HG03565 (cell line): ENCODE results near the gene MINDY3.

Experiments
- ATAC-seq: cut with Tn5 transposase; IDR thresholded peaks from one replicate; pipeline ENCODE4 v1.9.1; 2021; ENCODE audit warnings: mild to moderate bottlenecking, moderate library complexity; ENCODE audit not compliant: unreplicated experiment

Gene MINDY3

GRCh38 chr10:15739254-15739970 is 120.9 kb downstream of the MINDY3 start:
- no peak for ATAC-seq

DNA sequence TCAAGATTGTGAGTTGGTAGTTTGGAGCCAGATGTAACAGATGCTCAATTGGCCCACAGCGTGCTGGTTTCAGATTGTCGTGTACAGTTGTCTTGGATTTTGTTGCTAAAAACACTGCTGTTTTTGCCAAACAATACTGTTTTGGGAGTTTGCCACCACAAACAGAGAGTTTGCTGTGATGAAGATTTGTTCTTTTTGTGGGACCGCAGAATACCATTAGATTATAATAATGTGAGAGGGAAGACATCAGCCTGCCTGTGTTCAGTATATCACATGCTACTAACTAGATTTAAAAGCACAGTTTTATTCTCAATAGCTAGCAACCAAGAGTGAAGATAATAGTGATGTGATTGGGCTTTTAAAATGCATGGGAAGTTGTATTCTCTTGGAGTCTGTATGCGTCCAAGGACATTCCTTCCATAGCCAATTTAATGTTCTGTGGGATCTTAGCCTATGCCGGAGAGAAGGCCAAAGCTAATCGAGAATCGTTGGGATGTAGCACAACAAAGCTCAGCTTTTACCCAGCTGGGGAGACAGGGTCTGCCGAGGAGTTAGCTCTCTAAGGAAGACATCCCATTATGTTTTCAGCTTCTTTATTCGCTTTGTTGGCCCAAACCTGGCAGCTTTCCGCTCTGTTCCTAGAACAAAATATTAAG is 121.9 kb downstream of the MINDY3 start:
- ATAC-seq: no peak

GRCh38 chr10:15737656-15738055 is 122.7 kb downstream of the MINDY3 start:
- ATAC-seq: no peak

DNA sequence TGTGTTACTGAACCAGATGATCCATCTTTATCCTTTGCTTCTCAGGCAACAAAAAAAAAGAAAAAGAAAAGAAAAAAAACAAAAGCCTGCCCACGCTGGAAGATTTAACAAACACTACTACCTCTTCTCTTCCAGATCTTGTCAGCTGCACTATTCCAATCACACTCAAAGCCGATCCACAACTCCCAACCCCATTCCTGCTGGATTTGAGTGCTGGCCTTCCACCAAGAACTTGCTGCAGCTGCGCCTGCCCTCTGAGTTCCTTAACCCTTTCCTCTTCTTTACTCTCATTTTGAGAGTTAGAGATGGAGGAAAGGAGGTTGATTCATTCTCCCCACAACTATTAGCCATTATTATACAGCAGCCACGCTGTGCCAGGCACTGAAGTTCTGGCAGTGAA is 124.5 kb downstream of the MINDY3 start:
- no peak for ATAC-seq

GRCh38 chr10:15730341-15730740 is 130.0 kb downstream of the MINDY3 start:
- no peak for ATAC-seq

DNA sequence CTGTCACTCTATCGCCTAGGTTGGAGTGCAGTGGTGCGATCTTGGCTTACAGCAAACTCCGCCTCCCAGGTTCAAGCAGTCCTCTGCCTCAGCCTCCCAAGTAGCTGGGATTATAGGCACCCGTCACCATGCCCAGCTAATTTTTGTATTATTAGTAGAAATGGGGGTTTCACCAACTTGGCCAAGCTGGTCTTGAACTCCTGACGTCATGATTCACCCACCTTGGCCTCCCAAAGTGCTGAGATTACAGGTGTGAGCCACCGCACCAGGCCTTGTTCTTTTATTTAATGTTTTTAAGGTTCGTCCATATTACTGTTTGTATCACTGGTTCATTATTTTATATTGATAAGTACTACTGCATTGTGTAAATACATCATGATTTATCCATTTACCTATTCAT is 130.4 kb downstream of the MINDY3 start:
- no peak for ATAC-seq
